WTC11 (cell line): ENCODE results near the gene OLFM1. TPM values are rescaled to one million over a fixed set of nuclear protein-coding genes. Genes with fewer than 3 reads are reported as not detected.

ENCODE experiments used
- ATAC-seq: fragments of 200-7000 bp; cut with Tn5 transposase; 2 replicates; pipeline ENCODE4 v1.10.0; 2021; ENCODE audit warnings: mild to moderate bottlenecking, moderate library complexity
- CTCF ChIA-PET: fragments of 300-600 bp; sonication (Branson Sonifier 250); formaldehyde crosslinking; loops from one replicate; lab custom pipeline; 2021; ENCODE audit warnings: antibody characterized with exemption; lab: Charles Lee
- POLR2A ChIA-PET: fragments of 350-600 bp; sonication (Branson Sonifier 250); formaldehyde crosslinking; loops from one replicate; lab custom pipeline; 2021; ENCODE audit warnings: antibody characterized with exemption; lab: Charles Lee
- DNase-seq: peaks from one replicate; pipeline ENCODE4 v3.0.0; 2021; ENCODE audit warnings: low spot score
- H3K27ac Mint-ChIP-seq: 2 replicates; pipeline ENCODE4 v1.8.0; 2021; ENCODE audit warnings: mixed read lengths
- H3K27me3 Mint-ChIP-seq: 2 replicates; pipeline ENCODE4 v1.8.0; 2021; ENCODE audit warnings: low read depth, mild to moderate bottlenecking, moderate library complexity, mixed read lengths
- H3K36me3 Mint-ChIP-seq: 2 replicates; pipeline ENCODE4 v1.8.0; 2021; ENCODE audit warnings: mixed read lengths
- H3K4me1 Mint-ChIP-seq: 2 replicates; pipeline ENCODE4 v1.8.0; 2022; ENCODE audit warnings: mixed read lengths
- H3K4me3 Mint-ChIP-seq: 2 replicates; pipeline ENCODE4 v1.8.0; 2021; ENCODE audit warnings: mild to moderate bottlenecking, moderate library complexity, mixed read lengths
- H3K9me3 Mint-ChIP-seq: 2 replicates; pipeline ENCODE4 v1.8.0; 2021; ENCODE audit warnings: mixed read lengths
- ETV6 ChIP-seq: sonication (generic); formaldehyde crosslinking; IDR thresholded peaks from 2 replicates; pipeline ENCODE4 v1.8.1; 2022; ENCODE audit warnings: mild to moderate bottlenecking, missing genetic modification reagents
- GRHL2 ChIP-seq: fragments of 250-450 bp; sonication (Bioruptor Pico); IDR thresholded peaks from 2 replicates; pipeline ENCODE4 v1.8.0; 2022; ENCODE audit warnings: mild to moderate bottlenecking, moderate library complexity; ENCODE audit not compliant: insufficient replicate concordance, severe bottlenecking
- GTF2I ChIP-seq: fragments of 250-450 bp; sonication (Bioruptor Pico); conservative IDR thresholded peaks from 2 replicates; pipeline ENCODE4 v1.4.0; 2021; ENCODE audit warnings: mild to moderate bottlenecking
- HMGA2 ChIP-seq: fragments of 250-450 bp; sonication (Bioruptor Pico); IDR thresholded peaks from 2 replicates; pipeline ENCODE4 v1.4.0; 2021; ENCODE audit warnings: mild to moderate bottlenecking, moderate library complexity
- IRF2 ChIP-seq: sonication (generic); formaldehyde crosslinking; IDR thresholded peaks from 2 replicates; pipeline ENCODE4 v1.8.0; 2022; ENCODE audit warnings: low read depth, missing genetic modification reagents, borderline replicate concordance
- JAZF1 ChIP-seq: fragments of 250-450 bp; sonication (Bioruptor Pico); IDR thresholded peaks from 2 replicates; pipeline ENCODE4 v1.9.0; 2021; ENCODE audit warnings: moderate library complexity, mild to moderate bottlenecking, inconsistent platforms
- NFYB ChIP-seq: sonication (generic); formaldehyde crosslinking; conservative IDR thresholded peaks from 2 replicates; pipeline ENCODE4 v1.8.0; 2022; ENCODE audit warnings: low read depth, missing genetic modification reagents
- NR2C2 ChIP-seq: sonication (generic); formaldehyde crosslinking; IDR thresholded peaks from 2 replicates; pipeline ENCODE4 v1.8.0; 2022; ENCODE audit warnings: mild to moderate bottlenecking, missing genetic modification reagents
- OVOL2 ChIP-seq: fragments of 250-450 bp; sonication (Bioruptor Pico); IDR thresholded peaks from 2 replicates; pipeline ENCODE4 v1.9.0; 2021; ENCODE audit warnings: mild to moderate bottlenecking, borderline replicate concordance
- SMAD3 ChIP-seq: sonication (generic); formaldehyde crosslinking; IDR thresholded peaks from 2 replicates; pipeline ENCODE4 v1.8.0; 2022; ENCODE audit warnings: missing genetic modification reagents, mild to moderate bottlenecking, borderline replicate concordance
- SMAD4 ChIP-seq: sonication (generic); formaldehyde crosslinking; IDR thresholded peaks from 2 replicates; pipeline ENCODE4 v1.8.0; 2022; ENCODE audit warnings: mild to moderate bottlenecking, missing genetic modification reagents
- SOX15 ChIP-seq: fragments of 250-450 bp; sonication (Bioruptor Pico); IDR thresholded peaks from 2 replicates; pipeline ENCODE4 v1.9.0; 2021; ENCODE audit warnings: mild to moderate bottlenecking
- TP53 ChIP-seq: sonication (generic); formaldehyde crosslinking; IDR thresholded peaks from 2 replicates; pipeline ENCODE4 v1.8.1; 2023; ENCODE audit warnings: mild to moderate bottlenecking, missing genetic modification reagents
- ZNF138 ChIP-seq: sonication (generic); formaldehyde crosslinking; conservative IDR thresholded peaks from 2 replicates; pipeline ENCODE4 v1.8.1; 2022; ENCODE audit warnings: mild to moderate bottlenecking, moderate library complexity, missing genetic modification reagents
- ZNF219 ChIP-seq: sonication (generic); formaldehyde crosslinking; IDR thresholded peaks from 2 replicates; pipeline ENCODE4 v1.8.0; 2023; ENCODE audit warnings: missing genetic modification reagents, mild to moderate bottlenecking, borderline replicate concordance
- ZNF416 ChIP-seq: fragments of 250-450 bp; sonication (Bioruptor Pico); IDR thresholded peaks from 2 replicates; pipeline ENCODE4 v1.9.0; 2021; ENCODE audit warnings: mild to moderate bottlenecking, inconsistent platforms
- ZNF423 ChIP-seq: fragments of 250-450 bp; sonication (Bioruptor Pico); IDR thresholded peaks from 2 replicates; pipeline ENCODE4 v2.1.2; 2022; ENCODE audit warnings: mild to moderate bottlenecking, moderate library complexity
- total RNA-seq: library from RNA; stranded (reverse); gene quantifications from 3 replicates; pipeline ENCODE4 v1.2.3, GENCODE V29; 2021
- TF ChIP-seq, protein P1 (sequence below): fragments of 250-450 bp; sonication (Bioruptor Pico); IDR thresholded peaks from 2 replicates; pipeline ENCODE4 v1.9.0; 2021; ENCODE audit warnings: moderate library complexity, mild to moderate bottlenecking, inconsistent platforms, borderline replicate concordance
- TF ChIP-seq, protein P2 (sequence below): sonication (generic); formaldehyde crosslinking; IDR thresholded peaks from 2 replicates; pipeline ENCODE4 v1.8.1; 2023; ENCODE audit warnings: mild to moderate bottlenecking, moderate library complexity, missing genetic modification reagents
- TF ChIP-seq, protein P3 (sequence below): sonication (generic); formaldehyde crosslinking; IDR thresholded peaks from 2 replicates; pipeline ENCODE4 v1.8.1; 2022; ENCODE audit warnings: missing genetic modification reagents, borderline replicate concordance
- TF ChIP-seq, protein P4 (sequence below): sonication (generic); formaldehyde crosslinking; IDR thresholded peaks from 2 replicates; pipeline ENCODE4 v1.8.1; 2023; ENCODE audit warnings: mild to moderate bottlenecking, missing genetic modification reagents, moderate library complexity
- TF ChIP-seq, protein P5 (sequence below): sonication (generic); formaldehyde crosslinking; IDR thresholded peaks from 2 replicates; pipeline ENCODE4 v1.8.0; 2022; ENCODE audit warnings: mild to moderate bottlenecking, missing genetic modification reagents

The OLFM1 gene
- total RNA-seq, 1 experiment from 2014 or later: 37.6 TPM

DNA sequence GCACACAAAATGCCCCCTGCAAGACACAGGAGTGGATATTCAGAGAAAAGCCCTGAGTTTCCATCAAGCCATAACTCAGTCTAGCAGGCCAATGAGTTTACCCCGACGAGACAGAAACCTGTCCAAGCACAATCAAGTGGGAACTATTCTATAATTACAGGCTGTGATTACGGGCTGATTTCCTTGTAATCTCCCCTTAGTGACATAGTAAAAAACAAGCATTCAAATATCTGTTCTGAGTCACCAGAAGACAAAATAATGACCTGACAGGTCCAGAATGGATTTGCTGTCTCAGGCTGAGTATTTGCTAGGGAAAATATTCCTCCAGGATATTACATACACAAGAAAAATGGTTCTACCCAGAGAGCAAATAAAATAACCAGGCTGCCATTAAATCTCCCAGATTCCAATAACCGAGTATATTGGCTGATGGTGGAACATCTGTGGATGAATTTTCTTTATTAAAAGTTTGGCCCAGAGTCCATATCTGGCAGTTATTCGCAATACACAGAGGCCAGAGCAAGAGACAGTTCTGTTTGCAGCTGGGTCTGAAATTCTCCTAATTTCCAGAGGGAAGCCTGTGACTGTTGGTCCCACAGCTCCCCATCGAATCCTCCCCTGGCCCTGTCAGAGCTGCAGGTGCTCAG, 35.8 kb downstream of the OLFM1 start:
- CTCF ChIA-PET: no interaction called here
- H3K36me3 Mint-ChIP-seq: peaks cover 22% of the 10 kb centered on the region
- peaks cover 21% of the 10 kb centered on the region for H3K9me3 Mint-ChIP-seq
- POLR2A ChIA-PET: no interaction called here
- no peak for ATAC-seq
- TF ChIP-seq, protein P1, sequence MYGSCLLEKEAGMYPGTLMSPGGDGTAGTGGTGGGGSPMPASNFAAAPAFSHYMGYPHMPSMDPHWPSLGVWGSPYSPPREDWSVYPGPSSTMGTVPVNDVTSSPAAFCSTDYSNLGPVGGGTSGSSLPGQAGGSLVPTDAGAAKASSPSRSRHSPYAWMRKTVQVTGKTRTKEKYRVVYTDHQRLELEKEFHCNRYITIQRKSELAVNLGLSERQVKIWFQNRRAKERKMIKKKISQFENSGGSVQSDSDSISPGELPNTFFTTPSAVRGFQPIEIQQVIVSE (CRISPR knock-in tag): no peak
- TF ChIP-seq SOX15 (CRISPR knock-in tag) (no peak), SMAD4 (no peak), TP53 (CRISPR knock-in tag) (no peak), OVOL2 (CRISPR knock-in tag) (no peak), IRF2 (CRISPR knock-in tag) (no peak), ZNF416 (CRISPR knock-in tag) (no peak), ZNF423 (CRISPR knock-in tag) (no peak), ETV6 (no peak), ZNF138 (no peak), JAZF1 (CRISPR knock-in tag) (no peak), HMGA2 (CRISPR knock-in tag) (no peak), SMAD3 (CRISPR knock-in tag) (no peak), GTF2I (CRISPR knock-in tag) (no peak), GRHL2 (CRISPR knock-in tag) (no peak), NFYB (CRISPR knock-in tag) (no peak)
- TF ChIP-seq, protein P2, sequence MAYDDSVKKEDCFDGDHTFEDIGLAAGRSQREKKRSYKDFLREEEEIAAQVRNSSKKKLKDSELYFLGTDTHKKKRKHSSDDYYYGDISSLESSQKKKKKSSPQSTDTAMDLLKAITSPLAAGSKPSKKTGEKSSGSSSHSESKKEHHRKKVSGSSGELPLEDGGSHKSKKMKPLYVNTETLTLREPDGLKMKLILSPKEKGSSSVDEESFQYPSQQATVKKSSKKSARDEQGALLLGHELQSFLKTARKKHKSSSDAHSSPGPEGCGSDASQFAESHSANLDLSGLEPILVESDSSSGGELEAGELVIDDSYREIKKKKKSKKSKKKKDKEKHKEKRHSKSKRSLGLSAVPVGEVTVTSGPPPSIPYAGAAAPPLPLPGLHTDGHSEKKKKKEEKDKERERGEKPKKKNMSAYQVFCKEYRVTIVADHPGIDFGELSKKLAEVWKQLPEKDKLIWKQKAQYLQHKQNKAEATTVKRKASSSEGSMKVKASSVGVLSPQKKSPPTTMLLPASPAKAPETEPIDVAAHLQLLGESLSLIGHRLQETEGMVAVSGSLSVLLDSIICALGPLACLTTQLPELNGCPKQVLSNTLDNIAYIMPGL: no peak
- TF ChIP-seq, protein P3, sequence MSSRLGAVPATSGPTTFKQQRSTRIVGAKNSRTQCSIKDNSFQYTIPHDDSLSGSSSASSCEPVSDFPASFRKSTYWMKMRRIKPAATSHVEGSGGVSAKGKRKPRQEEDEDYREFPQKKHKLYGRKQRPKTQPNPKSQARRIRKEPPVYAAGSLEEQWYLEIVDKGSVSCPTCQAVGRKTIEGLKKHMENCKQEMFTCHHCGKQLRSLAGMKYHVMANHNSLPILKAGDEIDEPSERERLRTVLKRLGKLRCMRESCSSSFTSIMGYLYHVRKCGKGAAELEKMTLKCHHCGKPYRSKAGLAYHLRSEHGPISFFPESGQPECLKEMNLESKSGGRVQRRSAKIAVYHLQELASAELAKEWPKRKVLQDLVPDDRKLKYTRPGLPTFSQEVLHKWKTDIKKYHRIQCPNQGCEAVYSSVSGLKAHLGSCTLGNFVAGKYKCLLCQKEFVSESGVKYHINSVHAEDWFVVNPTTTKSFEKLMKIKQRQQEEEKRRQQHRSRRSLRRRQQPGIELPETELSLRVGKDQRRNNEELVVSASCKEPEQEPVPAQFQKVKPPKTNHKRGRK (CRISPR knock-in tag): no peak
- TF ChIP-seq, protein P4, sequence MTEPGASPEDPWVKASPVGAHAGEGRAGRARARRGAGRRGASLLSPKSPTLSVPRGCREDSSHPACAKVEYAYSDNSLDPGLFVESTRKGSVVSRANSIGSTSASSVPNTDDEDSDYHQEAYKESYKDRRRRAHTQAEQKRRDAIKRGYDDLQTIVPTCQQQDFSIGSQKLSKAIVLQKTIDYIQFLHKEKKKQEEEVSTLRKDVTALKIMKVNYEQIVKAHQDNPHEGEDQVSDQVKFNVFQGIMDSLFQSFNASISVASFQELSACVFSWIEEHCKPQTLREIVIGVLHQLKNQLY (CRISPR knock-in tag): no peak
- no peaks in the 10 kb centered on the region for H3K27me3 Mint-ChIP-seq
- H3K4me1 Mint-ChIP-seq: no peaks in the 10 kb centered on the region
- no peak for DNase-seq
- H3K27ac Mint-ChIP-seq: no peak overlapping the region
- H3K4me3 Mint-ChIP-seq: no peak overlapping the region

DNA sequence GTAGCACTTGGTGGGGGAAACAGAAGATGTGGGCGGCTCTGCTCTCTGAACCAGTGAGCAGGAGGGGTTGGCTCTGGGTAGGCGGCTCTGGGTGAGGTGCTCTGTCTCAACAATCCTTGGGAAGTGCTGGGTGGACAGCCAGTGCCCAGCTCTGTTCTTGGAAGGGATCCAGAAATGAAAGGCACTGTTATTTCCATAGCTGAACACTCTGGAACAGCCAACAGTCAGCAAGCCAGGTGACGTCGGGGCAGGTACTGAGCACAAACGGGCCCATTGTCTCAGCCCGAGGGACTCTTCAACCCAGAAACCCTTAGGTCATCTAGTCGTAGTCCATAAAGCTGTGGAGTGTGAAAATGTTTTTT, 36.3 kb downstream of the OLFM1 start:
- H3K4me3 Mint-ChIP-seq: no peak overlapping the region
- POLR2A ChIA-PET: no interaction called here
- ATAC-seq: no peak
- H3K4me1 Mint-ChIP-seq: no peaks in the 10 kb centered on the region
- no peak for TF ChIP-seq SMAD4
- no peak for TF ChIP-seq TP53 (CRISPR knock-in tag)
- TF ChIP-seq ZNF219: no peak
- TF ChIP-seq SMAD3 (CRISPR knock-in tag): no peak
- TF ChIP-seq, protein P5, sequence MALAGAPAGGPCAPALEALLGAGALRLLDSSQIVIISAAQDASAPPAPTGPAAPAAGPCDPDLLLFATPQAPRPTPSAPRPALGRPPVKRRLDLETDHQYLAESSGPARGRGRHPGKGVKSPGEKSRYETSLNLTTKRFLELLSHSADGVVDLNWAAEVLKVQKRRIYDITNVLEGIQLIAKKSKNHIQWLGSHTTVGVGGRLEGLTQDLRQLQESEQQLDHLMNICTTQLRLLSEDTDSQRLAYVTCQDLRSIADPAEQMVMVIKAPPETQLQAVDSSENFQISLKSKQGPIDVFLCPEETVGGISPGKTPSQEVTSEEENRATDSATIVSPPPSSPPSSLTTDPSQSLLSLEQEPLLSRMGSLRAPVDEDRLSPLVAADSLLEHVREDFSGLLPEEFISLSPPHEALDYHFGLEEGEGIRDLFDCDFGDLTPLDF: no peak
- TF ChIP-seq NR2C2 (CRISPR knock-in tag): no peak
- TF ChIP-seq OVOL2 (CRISPR knock-in tag): no peak
- TF ChIP-seq SOX15 (CRISPR knock-in tag): no peak
- TF ChIP-seq, all 79 proteins: peak for 0
- Mint-ChIP-seq H3K27ac (no peak overlapping the region), H3K27me3 (no peaks in the 10 kb centered on the region), H3K36me3 (peaks cover 22% of the 10 kb centered on the region), H3K9me3 (peaks cover 16% of the 10 kb centered on the region)
- DNase-seq: no peak
- CTCF ChIA-PET: no interaction called here
